H1 (cell line): ENCODE measurements around the gene MROH2A. TPM values are rescaled to one million over a fixed set of nuclear protein-coding genes. Genes with fewer than 3 reads are reported as not detected.

Source experiments
- CHD2 ChIP-seq: IDR thresholded peaks from 2 replicates; pipeline ENCODE4 v1.6.1; 2012; ENCODE audit warnings: low read length, improper control_type of control experiment
- E2F6 ChIP-seq: IDR thresholded peaks from 2 replicates; pipeline ENCODE4 v1.6.1; 2012; ENCODE audit warnings: inconsistent platforms
- EP300 ChIP-seq, 2 experiments: IDR thresholded peaks; 1 replicate in 1 of 2; 2 replicates in 1 of 2; pipeline ENCODE4 v1.6.1; 2011 to 2012; ENCODE audit warnings: low read depth in 2 of 2, low read length in 2 of 2, mild to moderate bottlenecking in 2 of 2, borderline replicate concordance in 1 of 2, inconsistent platforms in 1 of 2, moderate library complexity in 1 of 2
- KDM1A ChIP-seq: fragments of 200-600, 300-600 bp; sonication (generic); IDR thresholded peaks from 2 replicates; pipeline ENCODE4 v1.7.1; 2016; ENCODE audit warnings: mild to moderate bottlenecking, low read length, borderline replicate concordance
- NANOG ChIP-seq: IDR thresholded peaks from 2 replicates; pipeline ENCODE4 v1.6.1; 2011; ENCODE audit warnings: low read length, low read depth, mild to moderate bottlenecking, inconsistent platforms; ENCODE audit not compliant: insufficient read depth, poor library complexity, severe bottlenecking
- NRF1 ChIP-seq: IDR thresholded peaks from 2 replicates; pipeline ENCODE4 v1.6.1; 2011; ENCODE audit warnings: mild to moderate bottlenecking, low read depth, low read length, improper control_type of control experiment
- PHF8 ChIP-seq: fragments of 200-600 bp; sonication (generic); conservative IDR thresholded peaks from 2 replicates; pipeline ENCODE4 v1.7.1; 2012; ENCODE audit warnings: low read depth, mild to moderate bottlenecking, inconsistent platforms, low read length, moderate library complexity
- POU5F1 ChIP-seq: IDR thresholded peaks from 2 replicates; pipeline ENCODE4 v1.6.1; 2011; ENCODE audit warnings: low read depth, mild to moderate bottlenecking, low read length, moderate library complexity
- SAP30 ChIP-seq: fragments of 300-600 bp; sonication (generic); IDR thresholded peaks from 2 replicates; pipeline ENCODE4 v1.7.1; 2012; ENCODE audit warnings: low read length, moderate library complexity, mild to moderate bottlenecking, inconsistent platforms; ENCODE audit not compliant: insufficient read depth, insufficient replicate concordance
- TBP ChIP-seq: IDR thresholded peaks from 2 replicates; pipeline ENCODE4 v1.6.1; 2011; ENCODE audit warnings: low read depth, low read length, improper control_type of control experiment
- polyA plus RNA-seq, 7 experiments: library from polyadenylated mRNA; depleted of rRNA in 3 of 7; stranded (reverse) in 5 of 7; unstranded in 2 of 7; fragments of >200 nt in 5 of 7; fragments of 200-250 nt in 2 of 7; gene quantifications; 1 replicate in 5 of 7; 2 replicates in 1 of 7; 4 replicates in 1 of 7; pipeline versions ENCODE4 v1.2.1 to v1.2.3, GENCODE V29; 2011 to 2013; ENCODE audit warnings: missing spikeins in 2 of 7, mixed read lengths in 2 of 7
- total RNA-seq: library from RNA; stranded (reverse); fragmentation: NEBNext Ultra II Directional; extraction: Animal tissue kit (Norgen Biotek cat#: 25700); gene quantifications from 2 replicates; pipeline ENCODE4 v1.2.1, GENCODE V29; 2021
- TF ChIP-seq, protein P1 (sequence below): fragments of 300-600 bp; sonication (generic); IDR thresholded peaks from 2 replicates; pipeline ENCODE4 v1.7.1; 2012; ENCODE audit warnings: low read length, moderate library complexity, mild to moderate bottlenecking, inconsistent platforms; ENCODE audit not compliant: insufficient replicate concordance

The MROH2A gene
- total and polyA plus RNA-seq, 2 of the 8 experiments (the other 6 are each of a cell fraction or from before 2014, with no cell fraction given): not detected

- TF ChIP-seq, protein P1, sequence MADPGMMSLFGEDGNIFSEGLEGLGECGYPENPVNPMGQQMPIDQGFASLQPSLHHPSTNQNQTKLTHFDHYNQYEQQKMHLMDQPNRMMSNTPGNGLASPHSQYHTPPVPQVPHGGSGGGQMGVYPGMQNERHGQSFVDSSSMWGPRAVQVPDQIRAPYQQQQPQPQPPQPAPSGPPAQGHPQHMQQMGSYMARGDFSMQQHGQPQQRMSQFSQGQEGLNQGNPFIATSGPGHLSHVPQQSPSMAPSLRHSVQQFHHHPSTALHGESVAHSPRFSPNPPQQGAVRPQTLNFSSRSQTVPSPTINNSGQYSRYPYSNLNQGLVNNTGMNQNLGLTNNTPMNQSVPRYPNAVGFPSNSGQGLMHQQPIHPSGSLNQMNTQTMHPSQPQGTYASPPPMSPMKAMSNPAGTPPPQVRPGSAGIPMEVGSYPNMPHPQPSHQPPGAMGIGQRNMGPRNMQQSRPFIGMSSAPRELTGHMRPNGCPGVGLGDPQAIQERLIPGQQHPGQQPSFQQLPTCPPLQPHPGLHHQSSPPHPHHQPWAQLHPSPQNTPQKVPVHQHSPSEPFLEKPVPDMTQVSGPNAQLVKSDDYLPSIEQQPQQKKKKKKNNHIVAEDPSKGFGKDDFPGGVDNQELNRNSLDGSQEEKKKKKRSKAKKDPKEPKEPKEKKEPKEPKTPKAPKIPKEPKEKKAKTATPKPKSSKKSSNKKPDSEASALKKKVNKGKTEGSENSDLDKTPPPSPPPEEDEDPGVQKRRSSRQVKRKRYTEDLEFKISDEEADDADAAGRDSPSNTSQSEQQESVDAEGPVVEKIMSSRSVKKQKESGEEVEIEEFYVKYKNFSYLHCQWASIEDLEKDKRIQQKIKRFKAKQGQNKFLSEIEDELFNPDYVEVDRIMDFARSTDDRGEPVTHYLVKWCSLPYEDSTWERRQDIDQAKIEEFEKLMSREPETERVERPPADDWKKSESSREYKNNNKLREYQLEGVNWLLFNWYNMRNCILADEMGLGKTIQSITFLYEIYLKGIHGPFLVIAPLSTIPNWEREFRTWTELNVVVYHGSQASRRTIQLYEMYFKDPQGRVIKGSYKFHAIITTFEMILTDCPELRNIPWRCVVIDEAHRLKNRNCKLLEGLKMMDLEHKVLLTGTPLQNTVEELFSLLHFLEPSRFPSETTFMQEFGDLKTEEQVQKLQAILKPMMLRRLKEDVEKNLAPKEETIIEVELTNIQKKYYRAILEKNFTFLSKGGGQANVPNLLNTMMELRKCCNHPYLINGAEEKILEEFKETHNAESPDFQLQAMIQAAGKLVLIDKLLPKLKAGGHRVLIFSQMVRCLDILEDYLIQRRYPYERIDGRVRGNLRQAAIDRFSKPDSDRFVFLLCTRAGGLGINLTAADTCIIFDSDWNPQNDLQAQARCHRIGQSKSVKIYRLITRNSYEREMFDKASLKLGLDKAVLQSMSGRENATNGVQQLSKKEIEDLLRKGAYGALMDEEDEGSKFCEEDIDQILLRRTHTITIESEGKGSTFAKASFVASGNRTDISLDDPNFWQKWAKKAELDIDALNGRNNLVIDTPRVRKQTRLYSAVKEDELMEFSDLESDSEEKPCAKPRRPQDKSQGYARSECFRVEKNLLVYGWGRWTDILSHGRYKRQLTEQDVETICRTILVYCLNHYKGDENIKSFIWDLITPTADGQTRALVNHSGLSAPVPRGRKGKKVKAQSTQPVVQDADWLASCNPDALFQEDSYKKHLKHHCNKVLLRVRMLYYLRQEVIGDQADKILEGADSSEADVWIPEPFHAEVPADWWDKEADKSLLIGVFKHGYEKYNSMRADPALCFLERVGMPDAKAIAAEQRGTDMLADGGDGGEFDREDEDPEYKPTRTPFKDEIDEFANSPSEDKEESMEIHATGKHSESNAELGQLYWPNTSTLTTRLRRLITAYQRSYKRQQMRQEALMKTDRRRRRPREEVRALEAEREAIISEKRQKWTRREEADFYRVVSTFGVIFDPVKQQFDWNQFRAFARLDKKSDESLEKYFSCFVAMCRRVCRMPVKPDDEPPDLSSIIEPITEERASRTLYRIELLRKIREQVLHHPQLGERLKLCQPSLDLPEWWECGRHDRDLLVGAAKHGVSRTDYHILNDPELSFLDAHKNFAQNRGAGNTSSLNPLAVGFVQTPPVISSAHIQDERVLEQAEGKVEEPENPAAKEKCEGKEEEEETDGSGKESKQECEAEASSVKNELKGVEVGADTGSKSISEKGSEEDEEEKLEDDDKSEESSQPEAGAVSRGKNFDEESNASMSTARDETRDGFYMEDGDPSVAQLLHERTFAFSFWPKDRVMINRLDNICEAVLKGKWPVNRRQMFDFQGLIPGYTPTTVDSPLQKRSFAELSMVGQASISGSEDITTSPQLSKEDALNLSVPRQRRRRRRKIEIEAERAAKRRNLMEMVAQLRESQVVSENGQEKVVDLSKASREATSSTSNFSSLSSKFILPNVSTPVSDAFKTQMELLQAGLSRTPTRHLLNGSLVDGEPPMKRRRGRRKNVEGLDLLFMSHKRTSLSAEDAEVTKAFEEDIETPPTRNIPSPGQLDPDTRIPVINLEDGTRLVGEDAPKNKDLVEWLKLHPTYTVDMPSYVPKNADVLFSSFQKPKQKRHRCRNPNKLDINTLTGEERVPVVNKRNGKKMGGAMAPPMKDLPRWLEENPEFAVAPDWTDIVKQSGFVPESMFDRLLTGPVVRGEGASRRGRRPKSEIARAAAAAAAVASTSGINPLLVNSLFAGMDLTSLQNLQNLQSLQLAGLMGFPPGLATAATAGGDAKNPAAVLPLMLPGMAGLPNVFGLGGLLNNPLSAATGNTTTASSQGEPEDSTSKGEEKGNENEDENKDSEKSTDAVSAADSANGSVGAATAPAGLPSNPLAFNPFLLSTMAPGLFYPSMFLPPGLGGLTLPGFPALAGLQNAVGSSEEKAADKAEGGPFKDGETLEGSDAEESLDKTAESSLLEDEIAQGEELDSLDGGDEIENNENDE: no peak
- TF ChIP-seq PHF8: no peak
- TF ChIP-seq SAP30: no peak
- no peak for TF ChIP-seq KDM1A
- no peak for TF ChIP-seq NANOG
- TF ChIP-seq E2F6: no peak
- TF ChIP-seq NRF1: no peak
- no peak for TF ChIP-seq TBP
- TF ChIP-seq CHD2: no peak
- no peak for TF ChIP-seq EP300 (IDR thresholded peaks at IDR 0.05; ENCODE audit: borderline replicate concordance in 1 of 2, low read depth in 2 of 2, low read length in 2 of 2)
- no peak for TF ChIP-seq POU5F1
Measured at GRCh38 chr2:233780771-233781170, 2.6 kb downstream of the MROH2A start (continued).
